Aortic smooth muscle cell (primary cell): ENCODE measurements around the gene MAP1LC3A. TPM values are rescaled to one million over a fixed set of nuclear protein-coding genes. Genes with fewer than 3 reads are reported as not detected.

Source experiments
- total RNA-seq: library from RNA; depleted of rRNA; stranded (reverse); fragments of >200 nt; gene quantifications from 2 replicates; pipeline ENCODE4 v1.2.3, GENCODE V29; 2014

Gene MAP1LC3A
- total RNA-seq, result 14.7 TPM in 2 replicates

DNA sequence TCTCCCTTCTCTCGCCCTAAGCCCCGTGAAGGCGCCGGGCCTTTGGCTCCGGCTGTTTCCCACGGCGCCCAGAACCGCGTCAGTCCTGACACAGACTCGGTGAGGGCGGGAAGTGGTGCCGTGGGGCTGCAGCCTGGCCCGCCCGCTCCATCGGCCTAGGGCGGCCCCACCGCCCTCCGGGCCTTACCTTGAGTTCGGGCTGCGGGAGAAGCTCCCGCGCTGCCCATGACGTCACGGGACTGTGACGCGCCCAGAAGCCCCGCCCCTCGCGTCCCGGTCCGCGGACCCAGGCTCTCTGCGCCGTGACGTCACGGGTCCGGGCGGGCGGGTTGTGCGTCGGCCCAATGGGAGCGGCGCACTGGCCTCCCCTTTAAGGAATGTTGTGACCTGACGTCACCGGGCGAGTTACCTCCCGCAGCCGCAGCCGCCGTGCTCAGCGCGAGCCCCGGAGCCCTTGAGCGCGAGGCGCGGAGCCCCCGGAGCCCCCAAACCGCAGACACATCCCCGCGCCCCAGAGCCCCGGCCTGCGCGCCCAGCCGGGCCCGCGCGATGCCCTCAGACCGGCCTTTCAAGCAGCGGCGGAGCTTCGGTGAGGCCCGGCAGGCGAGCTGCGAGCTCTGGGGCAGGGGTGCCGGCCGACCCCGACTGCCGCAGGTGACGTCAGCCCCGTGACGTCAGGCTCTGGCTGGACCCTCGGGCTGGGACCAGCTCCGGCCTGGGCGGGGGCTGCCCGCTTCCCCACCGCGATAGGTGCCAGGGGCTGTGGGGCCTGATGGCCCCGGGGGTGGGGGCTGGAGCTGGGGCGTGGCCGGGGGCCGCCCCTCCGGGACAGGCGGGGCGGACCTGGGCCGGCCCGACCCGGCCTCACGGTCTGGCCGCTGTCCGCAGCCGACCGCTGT is at the start of gene MAP1LC3A:
MAP1LC3A (plus strand) TSS at position 399 of the 899 bp plus-strand sequence; CDS start at position 550, 151 bp downstream.

DNA sequence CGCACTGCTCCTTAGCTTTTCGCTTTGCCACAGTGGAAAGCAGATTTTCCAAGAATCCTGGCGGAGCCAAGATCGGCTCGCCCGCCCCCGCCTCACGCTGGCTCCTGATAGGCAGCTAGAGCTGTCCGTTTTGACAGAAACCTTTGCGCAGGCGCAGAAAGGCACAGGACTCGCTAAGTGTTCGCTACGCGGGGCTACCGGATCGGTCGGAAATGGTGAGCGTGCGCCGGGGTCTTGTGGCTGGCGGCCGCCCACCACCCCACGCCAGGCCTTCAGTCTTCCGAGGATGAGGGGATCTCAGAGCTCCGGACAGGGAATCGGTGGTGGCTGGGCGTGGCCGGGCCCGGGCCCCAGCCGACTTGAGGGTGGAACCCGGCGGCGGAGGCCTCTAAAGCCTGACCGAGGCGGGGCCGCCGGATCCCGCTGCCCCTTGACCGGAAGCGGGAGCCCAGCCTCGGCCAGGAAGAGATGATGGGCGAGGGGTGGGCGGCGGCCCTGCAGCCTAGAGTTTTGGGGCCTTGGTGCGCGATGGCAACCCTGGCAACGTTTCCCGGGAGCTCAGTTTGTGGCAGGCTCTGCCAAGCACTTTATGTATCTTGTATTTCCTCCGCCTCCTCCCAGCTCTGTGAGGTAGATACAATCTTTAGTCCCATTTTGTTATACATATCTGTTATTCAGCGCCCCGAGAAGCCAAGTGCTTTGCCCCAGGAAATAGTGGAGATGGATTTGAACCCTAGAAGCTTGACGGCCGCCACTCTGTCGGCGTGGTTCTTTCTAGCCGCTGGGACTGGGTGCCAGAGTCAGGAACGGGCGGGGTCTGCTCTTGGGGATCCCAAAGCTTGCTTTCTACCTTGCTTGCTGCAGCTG is 42.0 kb upstream of the MAP1LC3A start, which contains the start of gene DYNLRB1:
DYNLRB1 (plus strand) TSS at position 176 of the 867 bp plus-strand sequence; CDS start at position 213, 37 bp downstream.

Other genes with a start within 250 kb of the MAP1LC3A start
- 74.9 and 78.0 TPM in 2 replicates for gene ITCH, start 195.4 kb upstream of the MAP1LC3A start, total RNA-seq
- gene DYNLRB1, start 42.3 kb upstream of the MAP1LC3A start, total RNA-seq, result 66.5 and 85.2 TPM in 2 replicates
- gene PIGU, start 118.4 kb downstream of the MAP1LC3A start, total RNA-seq, result 6.3 and 8.5 TPM in 2 replicates
- gene TP53INP2, start 145.6 kb downstream of the MAP1LC3A start, total RNA-seq, result 4.0 and 8.5 TPM in 2 replicates